IPS-18a (cell line): ENCODE measurements around the gene ARHGAP10.

Source experiments
- H3K27ac ChIP-seq: one replicate; pipeline ENCODE4 v1.5.1; 2013; ENCODE audit warnings: low read length
- H3K27me3 ChIP-seq: one replicate; pipeline ENCODE4 v1.6.1; 2013; ENCODE audit warnings: mild to moderate bottlenecking, low read length; ENCODE audit not compliant: control insufficient read depth, insufficient read depth
- H3K36me3 ChIP-seq: one replicate; pipeline ENCODE4 v1.6.1; 2013; ENCODE audit warnings: low read depth, low read length; ENCODE audit not compliant: control insufficient read depth
- H3K4me1 ChIP-seq: one replicate; pipeline ENCODE4 v1.6.1; 2013; ENCODE audit warnings: low read depth, low read length; ENCODE audit not compliant: control insufficient read depth
- H3K4me3 ChIP-seq: one replicate; pipeline ENCODE4 v1.5.1; 2013; ENCODE audit warnings: low read length
- H3K9ac ChIP-seq: one replicate; pipeline ENCODE4 v1.6.1; 2013; ENCODE audit warnings: mild to moderate bottlenecking, low read length, moderate library complexity
- H3K9me3 ChIP-seq: one replicate; pipeline ENCODE4 v1.6.1; 2013; ENCODE audit warnings: low read depth, low read length; ENCODE audit not compliant: control insufficient read depth

ARHGAP10 gene

DNA sequence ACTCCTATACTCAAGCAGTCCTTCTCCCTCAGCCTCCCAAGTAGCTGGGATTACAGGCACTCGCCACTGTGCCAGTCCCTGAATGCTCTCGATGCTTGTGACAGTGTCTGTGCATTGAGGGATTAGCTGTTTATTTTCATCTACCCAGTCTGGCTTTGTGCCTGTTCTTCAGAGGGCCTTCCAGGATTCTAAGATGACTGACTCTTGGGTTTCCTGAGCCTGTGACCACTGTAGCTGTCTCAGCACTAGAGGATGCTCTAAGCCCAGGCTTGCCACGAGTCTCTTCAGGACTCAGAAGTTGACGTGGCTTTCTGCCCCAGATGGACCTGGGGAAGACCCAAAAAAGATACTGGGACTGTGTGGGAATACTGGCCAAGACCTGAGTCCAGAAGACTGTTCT lies 201.4 kb downstream of the ARHGAP10 start:
- no peak overlapping the region for H3K4me3 ChIP-seq
- no peaks in the 10 kb centered on the region for H3K9me3 ChIP-seq
- no peaks in the 10 kb centered on the region for H3K36me3 ChIP-seq
- no peak overlapping the region for H3K27ac ChIP-seq
- peaks cover 4% of the 10 kb centered on the region for H3K4me1 ChIP-seq
- no peaks in the 10 kb centered on the region for H3K27me3 ChIP-seq
- no peak overlapping the region for H3K9ac ChIP-seq

GRCh38 chr4:147933779-147934178 lies 201.9 kb downstream of the ARHGAP10 start:
- no peaks in the 10 kb centered on the region for H3K9me3 ChIP-seq
- H3K36me3 ChIP-seq = no peaks in the 10 kb centered on the region
- H3K27me3 ChIP-seq = no peaks in the 10 kb centered on the region
- no peak overlapping the region for H3K27ac ChIP-seq
- H3K4me1 ChIP-seq = peaks cover 5% of the 10 kb centered on the region
- no peak overlapping the region for H3K4me3 ChIP-seq
- no peak overlapping the region for H3K9ac ChIP-seq

DNA sequence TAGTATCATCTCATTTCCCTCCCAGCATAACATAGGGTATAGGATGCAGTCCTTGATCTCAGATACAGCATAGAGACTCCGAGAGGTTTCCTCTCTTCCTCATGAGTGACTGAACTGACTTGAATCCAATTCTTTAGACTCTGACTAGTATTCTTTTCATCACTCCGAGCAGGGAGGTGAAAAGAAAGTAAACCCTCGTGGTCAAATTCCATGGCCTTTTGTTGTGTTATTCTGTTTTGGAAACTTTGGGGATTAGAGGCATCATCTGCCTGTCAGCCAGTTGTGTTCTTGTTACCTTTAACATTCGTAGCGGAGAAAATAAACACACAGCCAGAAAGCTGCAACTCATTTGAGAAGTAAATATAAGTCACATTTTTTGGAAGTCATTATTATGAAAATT lies 206.6 kb downstream of the ARHGAP10 start:
- no peaks in the 10 kb centered on the region for H3K9me3 ChIP-seq
- no peaks in the 10 kb centered on the region for H3K36me3 ChIP-seq
- H3K27ac ChIP-seq = no peak overlapping the region
- H3K27me3 ChIP-seq = no peaks in the 10 kb centered on the region
- no peak overlapping the region for H3K9ac ChIP-seq
- no peak overlapping the region for H3K4me3 ChIP-seq
- peaks cover 11% of the 10 kb centered on the region for H3K4me1 ChIP-seq

DNA sequence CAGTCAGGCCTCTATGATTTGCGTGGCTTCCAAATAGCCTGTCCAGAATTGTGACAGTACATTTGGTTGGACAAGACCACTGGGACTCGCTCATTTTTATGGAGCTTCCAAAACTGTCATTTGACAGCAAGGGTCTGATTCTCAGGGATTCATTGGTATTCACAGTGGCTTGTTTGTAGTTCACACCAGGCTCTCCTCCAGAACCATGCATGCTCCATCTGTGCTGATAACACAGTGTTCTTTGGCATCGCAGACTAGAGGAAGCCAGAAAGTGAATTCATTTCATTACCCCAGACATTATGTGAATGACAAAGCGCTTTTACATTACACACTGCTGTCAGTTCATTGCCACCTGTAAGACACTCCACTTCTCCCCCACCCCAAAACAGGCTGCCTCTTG lies 208.3 kb downstream of the ARHGAP10 start:
- H3K27ac ChIP-seq = no peak overlapping the region

DNA sequence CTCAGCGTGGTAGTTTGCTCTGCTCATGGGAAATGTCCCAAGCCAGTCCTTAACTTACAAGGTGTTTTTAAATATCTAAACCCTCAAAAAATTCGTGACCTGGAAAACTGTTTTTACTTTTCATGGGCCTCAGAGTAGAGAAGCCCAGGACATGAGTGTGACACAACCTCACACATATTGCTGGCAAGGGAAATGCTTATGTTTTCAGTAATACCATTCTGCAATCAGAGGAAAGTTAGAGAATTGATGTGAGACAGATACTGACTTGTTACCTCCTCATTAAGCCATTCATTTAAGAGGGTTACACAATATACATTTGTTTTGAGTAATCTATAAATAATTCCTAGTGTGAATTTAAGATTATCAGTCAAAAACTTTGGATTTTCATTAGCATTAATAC lies 209.5 kb downstream of the ARHGAP10 start:
- Histone ChIP-seq H3K27me3 (no peaks in the 10 kb centered on the region), H3K36me3 (no peaks in the 10 kb centered on the region), H3K4me3 (no peak overlapping the region), H3K9ac (no peak overlapping the region), H3K4me1 (peaks cover 11% of the 10 kb centered on the region), H3K27ac (no peak overlapping the region), H3K9me3 (no peaks in the 10 kb centered on the region)

More for the DNA sequence above, 208.3 kb downstream of the ARHGAP10 start:
- Histone ChIP-seq H3K9me3 (no peaks in the 10 kb centered on the region), H3K4me1 (peaks cover 11% of the 10 kb centered on the region), H3K36me3 (no peaks in the 10 kb centered on the region), H3K27me3 (no peaks in the 10 kb centered on the region), H3K9ac (no peak overlapping the region), H3K4me3 (no peak overlapping the region)

DNA sequence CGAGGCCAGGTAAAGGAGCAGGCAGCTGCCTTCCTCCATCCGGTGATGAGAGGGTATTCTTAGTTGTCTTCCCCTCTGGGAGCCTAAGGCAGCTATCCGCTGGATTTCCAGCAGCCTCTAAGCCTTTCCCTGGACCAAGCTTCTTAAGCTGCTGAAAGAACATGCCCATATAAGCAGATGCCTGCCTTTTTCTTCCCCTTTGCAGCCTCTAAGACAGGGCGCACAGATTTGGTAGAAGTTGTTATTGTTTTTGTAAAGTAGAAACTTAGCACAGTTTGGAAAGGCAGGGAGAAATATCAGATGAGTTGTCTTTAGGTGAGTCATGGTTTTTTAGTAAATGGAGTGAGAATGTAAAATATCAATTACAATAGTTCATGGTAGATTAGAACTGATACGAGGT lies 210.8 kb downstream of the ARHGAP10 start:
- Histone ChIP-seq H3K27ac (no peak overlapping the region), H3K4me3 (no peak overlapping the region), H3K9me3 (no peaks in the 10 kb centered on the region), H3K36me3 (no peaks in the 10 kb centered on the region), H3K9ac (no peak overlapping the region), H3K27me3 (no peaks in the 10 kb centered on the region), H3K4me1 (peaks cover 11% of the 10 kb centered on the region)

- Histone ChIP-seq H3K4me1 (peaks cover 11% of the 10 kb centered on the region), H3K4me3 (no peak overlapping the region), H3K9me3 (no peaks in the 10 kb centered on the region), H3K27me3 (no peaks in the 10 kb centered on the region), H3K36me3 (no peaks in the 10 kb centered on the region), H3K9ac (no peak overlapping the region), H3K27ac (no peak overlapping the region)
Measured at GRCh38 chr4:147943159-147943638, 211.3 kb downstream of the ARHGAP10 start.

- Histone ChIP-seq H3K9me3 (no peaks in the 10 kb centered on the region), H3K27me3 (no peaks in the 10 kb centered on the region), H3K9ac (no peak overlapping the region), H3K27ac (no peak overlapping the region), H3K36me3 (no peaks in the 10 kb centered on the region), H3K4me1 (peaks cover 3% of the 10 kb centered on the region), H3K4me3 (no peak overlapping the region)
Measured at GRCh38 chr4:147944249-147944648, 212.4 kb downstream of the ARHGAP10 start.

GRCh38 chr4:147944670-147945260 lies 212.9 kb downstream of the ARHGAP10 start:
- H3K36me3 ChIP-seq = no peaks in the 10 kb centered on the region
- no peak overlapping the region for H3K9ac ChIP-seq
- H3K4me1 ChIP-seq = peaks cover 3% of the 10 kb centered on the region
- H3K9me3 ChIP-seq = no peaks in the 10 kb centered on the region
- no peaks in the 10 kb centered on the region for H3K27me3 ChIP-seq
- no peak overlapping the region for H3K4me3 ChIP-seq
- H3K27ac ChIP-seq = no peak overlapping the region

DNA sequence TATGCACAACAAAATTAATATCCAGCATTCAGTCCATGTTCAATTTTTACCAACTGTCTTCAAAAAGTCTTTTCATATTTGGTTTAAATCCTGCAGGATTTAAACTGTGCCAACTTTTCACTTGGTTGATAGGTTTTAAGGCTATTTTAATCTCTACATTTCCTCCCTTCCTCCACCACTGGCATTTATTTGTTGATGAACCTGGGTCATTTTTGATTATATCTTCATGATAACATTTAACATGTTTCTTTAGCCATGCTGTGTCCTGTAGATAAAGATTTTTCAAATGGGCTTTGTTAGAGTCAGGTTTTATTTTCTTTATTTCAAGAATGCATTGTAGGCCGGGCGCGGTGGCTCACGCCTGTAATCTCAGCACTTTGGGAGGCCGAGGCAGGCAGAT lies 216.4 kb downstream of the ARHGAP10 start:
- no peak overlapping the region for H3K4me3 ChIP-seq
- H3K27ac ChIP-seq = no peak overlapping the region
- H3K9me3 ChIP-seq = no peaks in the 10 kb centered on the region

DNA sequence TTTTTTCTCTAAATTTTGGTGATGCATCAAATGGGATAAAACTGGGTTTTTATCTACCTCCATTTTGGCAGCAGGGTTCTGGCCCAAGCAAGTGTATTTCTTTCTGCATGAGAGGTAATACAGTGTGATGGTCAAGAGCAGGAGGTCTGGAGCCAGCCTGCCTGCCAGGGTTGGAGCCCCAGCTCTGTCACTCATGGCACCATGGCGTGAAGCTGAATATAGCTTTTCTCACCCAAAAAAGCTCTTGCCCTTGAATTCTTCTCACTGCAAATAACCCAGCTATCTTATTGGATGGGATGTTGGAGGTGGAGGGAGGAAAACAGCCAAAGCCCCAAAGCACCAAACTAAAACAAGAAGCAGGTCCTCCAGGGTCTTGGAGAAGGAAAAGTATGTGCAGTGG lies 218.4 kb downstream of the ARHGAP10 start:
- no peak overlapping the region for H3K27ac ChIP-seq

More for the DNA sequence above, 216.4 kb downstream of the ARHGAP10 start:
- H3K9ac ChIP-seq = no peak overlapping the region
- no peaks in the 10 kb centered on the region for H3K36me3 ChIP-seq
- H3K4me1 ChIP-seq = no peaks in the 10 kb centered on the region
- no peaks in the 10 kb centered on the region for H3K27me3 ChIP-seq

DNA sequence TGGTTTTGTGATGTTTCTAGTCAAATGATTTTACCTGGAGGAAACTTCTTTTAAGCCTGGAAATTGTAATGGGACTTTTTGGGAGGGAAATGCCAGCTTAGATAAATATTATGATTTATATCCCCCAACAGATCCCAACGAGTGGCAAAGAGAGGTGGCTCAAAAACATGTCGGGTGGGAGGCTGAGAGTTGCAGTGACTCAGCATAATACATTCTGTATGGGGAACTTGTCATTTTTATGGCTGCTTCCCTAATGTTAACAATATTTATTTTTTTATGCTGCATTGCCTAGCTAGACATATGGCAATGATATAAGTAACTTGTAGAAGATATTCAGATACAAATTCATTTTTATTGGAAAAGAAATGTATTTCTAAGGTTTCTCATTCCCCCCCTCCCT lies 219.0 kb downstream of the ARHGAP10 start:
- H3K4me3 ChIP-seq = no peak overlapping the region
- H3K27me3 ChIP-seq = no peaks in the 10 kb centered on the region
- H3K27ac ChIP-seq = no peak overlapping the region
- no peaks in the 10 kb centered on the region for H3K9me3 ChIP-seq
- peaks cover 9% of the 10 kb centered on the region for H3K4me1 ChIP-seq
- H3K36me3 ChIP-seq = no peaks in the 10 kb centered on the region
- H3K9ac ChIP-seq = no peak overlapping the region

More for the DNA sequence above, 218.4 kb downstream of the ARHGAP10 start:
- no peaks in the 10 kb centered on the region for H3K36me3 ChIP-seq
- H3K4me1 ChIP-seq = peaks cover 3% of the 10 kb centered on the region
- no peaks in the 10 kb centered on the region for H3K9me3 ChIP-seq
- no peak overlapping the region for H3K9ac ChIP-seq
- H3K27me3 ChIP-seq = no peaks in the 10 kb centered on the region
- H3K4me3 ChIP-seq = no peak overlapping the region
